K562 (cell line): Measurements from ENCODE around the gene RCC1. TPM values are rescaled to one million over a fixed set of nuclear protein-coding genes. Genes with fewer than 3 reads are reported as not detected.
A peak's percentile ranks its signal among the peaks of the same experiment; 100 is the strongest.

Experiments
- ARID2 ChIP-seq: fragments of 450-650 bp; IDR thresholded peaks from 2 replicates; pipeline ENCODE4 v1.6.1; 2017; ENCODE audit warnings: antibody characterized with exemption, mild to moderate bottlenecking
- BRF1 ChIP-seq: IDR thresholded peaks from 3 replicates; pipeline ENCODE4 v1.6.1; 2011; ENCODE audit warnings: borderline replicate concordance, mild to moderate bottlenecking; ENCODE audit not compliant: insufficient read length; ENCODE audit errors: extremely low read depth
- CBX5 ChIP-seq: IDR thresholded peaks from 2 replicates; pipeline ENCODE4 v1.6.1; 2014; ENCODE audit warnings: low read depth, borderline replicate concordance
- DDX20 ChIP-seq: fragments of 450-650 bp; IDR thresholded peaks from 2 replicates; pipeline ENCODE4 v1.6.1; 2016; ENCODE audit warnings: missing genetic modification characterization, low read depth, mild to moderate bottlenecking, missing compliant biosample characterization, moderate library complexity
- ETS2 ChIP-seq: IDR thresholded peaks from 2 replicates; pipeline ENCODE4 v1.6.1; 2016; ENCODE audit warnings: borderline replicate concordance, missing genetic modification characterization, mild to moderate bottlenecking, moderate library complexity, missing compliant biosample characterization; ENCODE audit not compliant: poor library complexity, severe bottlenecking
- FUS ChIP-seq: fragments of 200-400 bp; formaldehyde crosslinking; optimal IDR thresholded peaks from 2 replicates; pipeline ENCODE3; 2017; ENCODE audit warnings: low read depth, low read length
- HNRNPH1 ChIP-seq: fragments of 200-400 bp; formaldehyde crosslinking; optimal IDR thresholded peaks from 2 replicates; pipeline ENCODE3; 2017; ENCODE audit warnings: low read depth, mild to moderate bottlenecking, low read length, moderate library complexity
- HSF4 ChIP-seq: fragments of 250-450 bp; sonication (Bioruptor Pico); IDR thresholded peaks from 2 replicates; pipeline ENCODE4 v2.1.2; 2022; ENCODE audit warnings: mild to moderate bottlenecking, moderate library complexity, borderline replicate concordance
- ID3 ChIP-seq, 2 experiments: fragments of 250-450 bp in 1 of 2; fragments of 450-650 bp in 1 of 2; sonication (Bioruptor Pico) in 1 of 2; IDR thresholded peaks; 2 replicates each; pipeline versions ENCODE4 v1.6.1 to v1.8.0; 2016 to 2021; ENCODE audit warnings: mild to moderate bottlenecking in 2 of 2, moderate library complexity in 2 of 2, missing compliant biosample characterization in 1 of 2, missing genetic modification characterization in 1 of 2
- JUND ChIP-seq, 2 experiments: IDR thresholded peaks; 2 replicates in 1 of 2; 3 replicates in 1 of 2; pipeline ENCODE4 v1.6.1; 2011; ENCODE audit warnings: borderline replicate concordance in 2 of 2, low read depth in 2 of 2, low read length in 2 of 2, improper control_type of control experiment in 1 of 2, missing biosample characterization in 1 of 2, missing genetic modification characterization in 1 of 2, missing genetic modification reagents in 1 of 2
- KDM1A ChIP-seq, 2 experiments: fragments of 450-650 bp; IDR thresholded peaks; 2 replicates each; pipeline ENCODE4 v1.6.1; 2016; ENCODE audit warnings: mild to moderate bottlenecking in 2 of 2
- LCOR ChIP-seq: sonication (generic); formaldehyde crosslinking; IDR thresholded peaks from 2 replicates; pipeline ENCODE4 v1.8.0; 2022; ENCODE audit warnings: mild to moderate bottlenecking, missing genetic modification reagents
- RBM15 ChIP-seq: fragments of 200-400 bp; formaldehyde crosslinking; IDR thresholded peaks from 2 replicates; pipeline ENCODE4 v1.6.1; 2018; ENCODE audit warnings: mild to moderate bottlenecking, low read length, moderate library complexity; ENCODE audit not compliant: insufficient read depth
- RBM17 ChIP-seq: fragments of 200-400 bp; formaldehyde crosslinking; IDR thresholded peaks from 2 replicates; pipeline ENCODE4 v1.6.1; 2017; ENCODE audit warnings: low read depth, mild to moderate bottlenecking, low read length, borderline replicate concordance
- RHOXF2B ChIP-seq: fragments of 250-450 bp; sonication (Bioruptor Pico); conservative IDR thresholded peaks from 2 replicates; pipeline ENCODE4 v1.5.1; 2021
- SMARCE1 ChIP-seq: fragments of 450-650 bp; IDR thresholded peaks from 2 replicates; pipeline ENCODE4 v1.7.1; 2016; ENCODE audit warnings: mild to moderate bottlenecking
- SRSF7 ChIP-seq: fragments of 200-400 bp; formaldehyde crosslinking; optimal IDR thresholded peaks from 2 replicates; pipeline ENCODE3; 2017; ENCODE audit warnings: mild to moderate bottlenecking, low read depth, low read length
- TEAD1 ChIP-seq, 2 experiments: fragments of 450-650 bp in 1 of 2; sonication (generic) in 1 of 2; formaldehyde crosslinking; IDR thresholded peaks; 2 replicates each; pipeline versions ENCODE4 v1.4.0 to v1.8.0; 2020 to 2022; ENCODE audit warnings: mild to moderate bottlenecking in 2 of 2, missing genetic modification reagents in 1 of 2
- USF2 ChIP-seq: sonication (generic); formaldehyde crosslinking; IDR thresholded peaks from 2 replicates; pipeline ENCODE4 v1.5.0; 2020; ENCODE audit warnings: missing genetic modification reagents
- ZNF282 ChIP-seq: sonication (generic); formaldehyde crosslinking; IDR thresholded peaks from 2 replicates; pipeline ENCODE4 v1.8.1; 2023; ENCODE audit warnings: missing genetic modification reagents
- ZNF347 ChIP-seq: fragments of 450-650 bp; formaldehyde crosslinking; IDR thresholded peaks from 2 replicates; pipeline ENCODE4 v1.4.0; 2020; ENCODE audit warnings: low read depth, mild to moderate bottlenecking, moderate library complexity
- ZNF444 ChIP-seq: fragments of 250-450 bp; sonication (Bioruptor Pico); IDR thresholded peaks from 2 replicates; pipeline ENCODE4 v1.4.0; 2020; ENCODE audit warnings: mild to moderate bottlenecking, moderate library complexity
- polyA plus RNA-seq, 8 experiments: library from polyadenylated mRNA; depleted of rRNA in 4 of 8; stranded (reverse) in 5 of 8; unstranded in 3 of 8; fragments of >200 nt; fragmentation: Nextera tagmentation in 2 of 8; fragmentation: Illumina TruSeq in 1 of 8; extraction: Ambion mirVana in 2 of 8; extraction: Trizol in 1 of 8; gene quantifications; 2 replicates each; pipeline versions ENCODE4 v1.2.1 to v1.2.3, GENCODE V29; 2011 to 2014; ENCODE audit warnings: inconsistent platforms in 1 of 8, missing spikeins in 1 of 8
- total RNA-seq, 7 experiments: library from RNA; depleted of rRNA in 6 of 7; stranded (reverse); fragments of >200 nt in 6 of 7; fragmentation: Illumina TruSeq in 2 of 7; extraction: Trizol in 2 of 7; gene quantifications; 2 replicates each; pipeline versions ENCODE4 v1.2.1 to v1.2.3, GENCODE V29; 2011 to 2021; ENCODE audit warnings: low replicate concordance in 1 of 7
- TF ChIP-seq, protein P1 (sequence below): sonication (generic); formaldehyde crosslinking; IDR thresholded peaks from 2 replicates; pipeline ENCODE4 v1.8.1; 2022; ENCODE audit warnings: missing genetic modification reagents
- TF ChIP-seq, protein P2 (sequence below): fragments of 250-450 bp; sonication (Bioruptor Pico); IDR thresholded peaks from 2 replicates; pipeline ENCODE4 v1.4.0; 2020; ENCODE audit warnings: mild to moderate bottlenecking

Gene RCC1
- total and polyA plus RNA-seq, 9 of the 15 experiments (the other 6 are each of a cell fraction or from before 2014, with no cell fraction given) = 16.4 to 202 (median 107) TPM

DNA sequence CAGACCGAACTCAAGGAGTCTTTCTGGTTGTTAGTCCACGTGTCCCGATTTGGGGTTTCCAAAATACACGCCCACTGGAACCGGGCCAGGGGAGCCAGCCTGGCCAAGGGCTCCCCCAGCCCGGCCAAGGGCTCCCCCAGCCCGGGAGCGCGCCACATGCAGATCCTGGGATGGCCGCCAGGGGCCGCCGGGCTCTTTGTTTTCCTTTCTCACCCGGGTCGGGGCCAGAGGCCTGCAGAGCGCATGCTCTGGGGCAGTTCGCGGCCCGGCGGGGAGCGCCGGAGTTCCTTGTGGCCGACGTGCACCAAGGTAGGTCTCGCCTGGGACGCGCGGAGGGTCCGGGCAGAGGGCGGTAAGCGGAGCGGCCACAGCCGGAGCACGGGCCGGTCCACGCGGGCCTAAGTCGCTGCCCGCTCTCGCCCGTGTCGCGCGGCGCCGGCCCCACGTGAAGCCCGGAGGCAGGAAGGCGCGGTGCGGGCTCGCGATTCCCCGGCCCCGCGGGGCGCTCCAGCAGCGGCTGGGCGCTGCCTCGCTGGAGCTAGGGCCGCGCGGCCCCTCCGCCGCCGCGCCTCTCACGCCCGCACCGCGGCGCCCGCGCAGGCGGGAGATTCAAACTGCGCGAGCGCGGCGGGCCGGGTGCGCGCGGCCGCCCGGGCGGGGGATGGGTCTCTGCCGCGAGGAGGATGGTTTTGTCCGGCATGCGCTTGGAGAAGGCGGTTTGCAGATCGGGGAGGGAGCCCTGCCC lies 12.3 kb downstream of the RCC1 start (continued):
- TF ChIP-seq TEAD1 (CRISPR knock-in tag; IDR thresholded peaks at IDR 0.05) (peak in 1 of 2 experiments; percentile 31; a peak in 2 of 4 replicates), HNRNPH1 (no peak), CBX5 (no peak), DDX20 (tag) (no peak), USF2 (CRISPR knock-in tag) (no peak), ZNF347 (no peak), SRSF7 (no peak), ZNF282 (CRISPR knock-in tag) (peak; percentile 77; the same call in 1 of the 2 replicates), ARID2 (no peak), HSF4 (CRISPR knock-in tag) (no peak), KDM1A (IDR thresholded peaks at IDR 0.05) (no peak), JUND (IDR thresholded peaks at IDR 0.05; ENCODE audit: borderline replicate concordance, low read depth, low read length) (peak; percentile 40; the same call in 1 of the 2 replicates), JUND (tag; IDR thresholded peaks at IDR 0.05; ENCODE audit: borderline replicate concordance, low read depth, low read length) (peak; percentile 62; the same call in 1 of the 3 replicates), ID3 (CRISPR knock-in tag; IDR thresholded peaks at IDR 0.05) (no peak), ID3 (tag; IDR thresholded peaks at IDR 0.05) (peak; percentile 49; the same call in 1 of the 2 replicates), RBM15 (0 out of 2 replicates have a peak, but pooled peaks have one; percentile 81), SMARCE1 (no peak), ZNF444 (no peak), FUS (peak; percentile 97), RBM17 (no peak), RHOXF2B (CRISPR knock-in tag) (no peak), LCOR (CRISPR knock-in tag) (0 out of 2 replicates have a peak, but pooled peaks have one; percentile 10), ETS2 (tag) (no peak), BRF1 (no peak)
- TF ChIP-seq, protein P1, sequence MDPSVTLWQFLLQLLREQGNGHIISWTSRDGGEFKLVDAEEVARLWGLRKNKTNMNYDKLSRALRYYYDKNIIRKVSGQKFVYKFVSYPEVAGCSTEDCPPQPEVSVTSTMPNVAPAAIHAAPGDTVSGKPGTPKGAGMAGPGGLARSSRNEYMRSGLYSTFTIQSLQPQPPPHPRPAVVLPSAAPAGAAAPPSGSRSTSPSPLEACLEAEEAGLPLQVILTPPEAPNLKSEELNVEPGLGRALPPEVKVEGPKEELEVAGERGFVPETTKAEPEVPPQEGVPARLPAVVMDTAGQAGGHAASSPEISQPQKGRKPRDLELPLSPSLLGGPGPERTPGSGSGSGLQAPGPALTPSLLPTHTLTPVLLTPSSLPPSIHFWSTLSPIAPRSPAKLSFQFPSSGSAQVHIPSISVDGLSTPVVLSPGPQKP (CRISPR knock-in tag) = no peak
- TF ChIP-seq, protein P2, sequence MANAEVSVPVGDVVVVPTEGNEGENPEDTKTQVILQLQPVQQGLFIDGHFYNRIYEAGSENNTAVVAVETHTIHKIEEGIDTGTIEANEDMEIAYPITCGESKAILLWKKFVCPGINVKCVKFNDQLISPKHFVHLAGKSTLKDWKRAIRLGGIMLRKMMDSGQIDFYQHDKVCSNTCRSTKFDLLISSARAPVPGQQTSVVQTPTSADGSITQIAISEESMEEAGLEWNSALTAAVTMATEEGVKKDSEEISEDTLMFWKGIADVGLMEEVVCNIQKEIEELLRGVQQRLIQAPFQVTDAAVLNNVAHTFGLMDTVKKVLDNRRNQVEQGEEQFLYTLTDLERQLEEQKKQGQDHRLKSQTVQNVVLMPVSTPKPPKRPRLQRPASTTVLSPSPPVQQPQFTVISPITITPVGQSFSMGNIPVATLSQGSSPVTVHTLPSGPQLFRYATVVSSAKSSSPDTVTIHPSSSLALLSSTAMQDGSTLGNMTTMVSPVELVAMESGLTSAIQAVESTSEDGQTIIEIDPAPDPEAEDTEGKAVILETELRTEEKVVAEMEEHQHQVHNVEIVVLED (CRISPR knock-in tag) = peak; percentile 86
